Measurements from ENCODE around the gene DDRGK1.
"Not testable (repeated sequence)": the region's sequence is repeated elsewhere in the genome, so short reads cannot be mapped to it uniquely, and the experiment has no call there.

DDRGK1 gene

DNA sequence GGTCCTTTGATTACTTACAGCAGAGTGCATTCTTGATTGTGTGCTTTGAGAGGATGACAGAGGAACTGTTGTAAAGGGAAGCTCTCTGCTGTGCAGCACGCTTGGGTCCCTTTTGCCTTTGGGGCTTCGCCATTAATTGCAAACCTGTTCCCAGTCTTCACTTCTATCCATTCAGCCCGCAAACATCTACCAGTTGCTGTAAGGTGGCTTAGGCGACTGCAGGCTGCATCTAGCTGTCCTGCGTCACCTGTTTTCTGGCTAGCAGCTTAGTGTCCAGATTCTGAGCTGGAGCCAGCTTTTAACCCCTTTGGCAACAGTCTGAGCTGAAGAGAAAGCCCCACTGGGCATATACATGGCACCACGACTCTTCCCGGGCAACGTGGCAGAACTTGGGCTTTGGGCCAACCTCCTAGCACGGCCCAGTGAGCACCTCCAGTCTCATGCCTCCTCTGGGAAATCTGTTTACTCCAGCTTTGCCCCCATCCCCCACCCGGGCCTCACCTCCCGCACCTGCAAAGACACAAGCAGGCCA, 42.3 kb downstream of the DDRGK1 start:
- TF ChIP-seq, protein P1, sequence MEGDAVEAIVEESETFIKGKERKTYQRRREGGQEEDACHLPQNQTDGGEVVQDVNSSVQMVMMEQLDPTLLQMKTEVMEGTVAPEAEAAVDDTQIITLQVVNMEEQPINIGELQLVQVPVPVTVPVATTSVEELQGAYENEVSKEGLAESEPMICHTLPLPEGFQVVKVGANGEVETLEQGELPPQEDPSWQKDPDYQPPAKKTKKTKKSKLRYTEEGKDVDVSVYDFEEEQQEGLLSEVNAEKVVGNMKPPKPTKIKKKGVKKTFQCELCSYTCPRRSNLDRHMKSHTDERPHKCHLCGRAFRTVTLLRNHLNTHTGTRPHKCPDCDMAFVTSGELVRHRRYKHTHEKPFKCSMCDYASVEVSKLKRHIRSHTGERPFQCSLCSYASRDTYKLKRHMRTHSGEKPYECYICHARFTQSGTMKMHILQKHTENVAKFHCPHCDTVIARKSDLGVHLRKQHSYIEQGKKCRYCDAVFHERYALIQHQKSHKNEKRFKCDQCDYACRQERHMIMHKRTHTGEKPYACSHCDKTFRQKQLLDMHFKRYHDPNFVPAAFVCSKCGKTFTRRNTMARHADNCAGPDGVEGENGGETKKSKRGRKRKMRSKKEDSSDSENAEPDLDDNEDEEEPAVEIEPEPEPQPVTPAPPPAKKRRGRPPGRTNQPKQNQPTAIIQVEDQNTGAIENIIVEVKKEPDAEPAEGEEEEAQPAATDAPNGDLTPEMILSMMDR (conservative IDR thresholded peaks at IDR 0.05; ENCODE audit: low read depth, low read length), result no peak
- no peak overlapping the region for H3K4me3 ChIP-seq (ENCODE audit: low read depth, low read length)
- no peak for DNase-seq (ENCODE audit: low read depth)

DNA sequence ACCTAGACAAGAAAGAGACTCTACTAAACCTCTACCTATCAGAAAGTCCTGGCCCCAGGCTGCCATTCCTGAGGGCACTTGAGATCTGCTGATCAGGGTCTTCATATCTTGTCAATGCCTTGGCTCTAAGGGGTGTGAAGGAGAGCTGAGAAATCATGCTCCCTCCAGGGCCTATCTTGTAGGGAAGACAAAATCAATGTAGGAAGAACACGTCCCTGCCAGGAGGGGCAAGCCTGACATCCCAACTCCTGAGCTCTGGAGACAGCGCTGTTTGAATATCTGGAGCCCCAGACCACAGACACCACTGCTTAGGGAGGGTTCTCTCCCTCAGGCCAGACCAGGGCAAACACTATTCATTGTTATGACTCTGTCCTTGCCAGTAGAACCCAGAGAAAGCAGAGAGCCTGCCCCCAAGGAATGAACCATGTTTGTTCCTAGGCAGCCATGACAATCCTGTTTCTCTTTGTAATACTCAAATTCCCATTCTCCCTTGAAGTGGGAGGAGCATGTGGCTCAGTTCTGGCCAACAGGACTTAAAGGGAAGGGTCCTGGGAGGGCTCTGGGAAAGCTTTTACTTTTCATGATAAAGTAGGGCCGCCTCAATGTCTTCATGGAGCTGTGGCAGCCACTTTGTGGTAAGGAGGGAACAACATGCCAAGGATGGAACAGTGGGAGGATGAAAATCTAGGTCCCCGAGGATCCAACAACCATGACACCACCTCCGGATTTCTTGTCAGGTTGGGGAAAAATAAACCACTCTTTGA, 43.0 kb downstream of the DDRGK1 start:
- TF ChIP-seq, protein P1 (conservative IDR thresholded peaks at IDR 0.05; ENCODE audit: low read depth, low read length), result no peak
- DNase-seq (ENCODE audit: low read depth), result no peak
- H3K4me3 ChIP-seq (ENCODE audit: low read depth, low read length), result no peak overlapping the region

DNA sequence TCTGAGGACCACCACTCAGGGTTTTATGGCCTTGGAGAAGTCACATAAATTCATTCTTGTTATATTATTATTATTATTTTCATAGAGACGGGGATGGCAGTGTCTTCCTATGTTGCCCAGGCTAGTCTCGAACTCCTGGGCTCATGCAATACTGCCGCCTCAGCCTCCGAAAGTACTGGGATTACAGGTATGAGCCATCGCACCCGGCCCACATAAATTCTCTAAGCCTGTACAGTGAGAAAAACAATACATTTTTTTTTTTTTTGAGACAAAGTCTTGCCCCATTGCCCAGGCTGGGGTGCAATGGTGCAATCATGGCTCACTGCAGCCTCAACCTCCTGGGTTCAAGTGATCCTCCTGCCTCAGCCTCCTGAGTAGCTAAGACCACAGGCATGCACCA, 44.1 kb downstream of the DDRGK1 start:
- H3K4me3 ChIP-seq (ENCODE audit: low read depth, low read length), result no peak overlapping the region
- TF ChIP-seq, protein P1 (conservative IDR thresholded peaks at IDR 0.05; ENCODE audit: low read depth, low read length), result no peak

DNA sequence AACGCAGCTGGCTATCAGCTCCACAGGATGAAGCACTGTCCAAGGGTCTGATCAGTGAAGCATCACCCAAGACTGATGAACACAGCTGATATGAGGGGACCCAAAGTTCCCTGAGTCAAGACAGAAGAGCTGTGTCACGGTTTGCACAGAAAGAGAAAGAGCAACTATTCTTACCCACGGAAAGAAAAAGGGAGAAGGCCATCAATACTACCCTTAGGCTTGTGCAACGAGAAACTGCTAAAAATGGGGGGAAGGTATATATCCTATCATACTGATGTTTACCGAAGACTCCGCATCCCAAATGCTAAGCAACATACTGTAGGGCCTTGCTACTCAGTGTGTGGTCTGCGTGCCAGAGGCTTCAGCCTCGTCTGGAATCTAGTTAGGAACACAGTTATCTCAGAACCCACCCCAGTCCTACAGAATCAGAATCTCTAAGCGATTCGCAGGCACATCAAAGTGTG, 45.5 kb downstream of the DDRGK1 start:
- H3K4me3 ChIP-seq (ENCODE audit: low read depth, low read length), result peak overlapping the region; percentile 92
- DNase-seq (ENCODE audit: low read depth), result peak; percentile 58
- TF ChIP-seq, protein P1 (conservative IDR thresholded peaks at IDR 0.05; ENCODE audit: low read depth, low read length), result no peak

More for the DNA sequence above, 44.1 kb downstream of the DDRGK1 start:
- DNase-seq (ENCODE audit: low read depth), result no peak

DNA sequence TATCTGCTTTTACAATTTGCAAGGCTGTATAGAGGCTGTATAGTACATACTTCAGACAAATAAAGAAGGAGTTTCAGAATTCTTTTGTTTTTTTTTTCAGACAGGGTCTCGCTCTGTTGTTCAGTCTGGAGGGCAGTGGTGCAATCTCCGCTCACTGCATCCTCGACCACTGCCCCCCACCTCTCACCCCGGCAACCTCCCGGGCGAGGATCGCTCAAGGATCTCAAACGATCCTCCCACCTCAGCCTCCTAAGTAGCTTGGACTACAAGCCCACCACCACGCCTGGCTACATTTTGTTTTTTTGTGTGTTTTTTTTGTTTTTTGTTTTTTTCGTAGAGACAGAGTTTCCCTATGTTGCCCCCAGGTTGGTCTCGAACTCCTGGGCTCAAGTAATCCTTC, 46.7 kb downstream of the DDRGK1 start:
- no peak overlapping the region for H3K4me3 ChIP-seq (ENCODE audit: low read depth, low read length)
- DNase-seq (ENCODE audit: low read depth), result no peak
- TF ChIP-seq, protein P1 (conservative IDR thresholded peaks at IDR 0.05; ENCODE audit: low read depth, low read length), result no peak

DNA sequence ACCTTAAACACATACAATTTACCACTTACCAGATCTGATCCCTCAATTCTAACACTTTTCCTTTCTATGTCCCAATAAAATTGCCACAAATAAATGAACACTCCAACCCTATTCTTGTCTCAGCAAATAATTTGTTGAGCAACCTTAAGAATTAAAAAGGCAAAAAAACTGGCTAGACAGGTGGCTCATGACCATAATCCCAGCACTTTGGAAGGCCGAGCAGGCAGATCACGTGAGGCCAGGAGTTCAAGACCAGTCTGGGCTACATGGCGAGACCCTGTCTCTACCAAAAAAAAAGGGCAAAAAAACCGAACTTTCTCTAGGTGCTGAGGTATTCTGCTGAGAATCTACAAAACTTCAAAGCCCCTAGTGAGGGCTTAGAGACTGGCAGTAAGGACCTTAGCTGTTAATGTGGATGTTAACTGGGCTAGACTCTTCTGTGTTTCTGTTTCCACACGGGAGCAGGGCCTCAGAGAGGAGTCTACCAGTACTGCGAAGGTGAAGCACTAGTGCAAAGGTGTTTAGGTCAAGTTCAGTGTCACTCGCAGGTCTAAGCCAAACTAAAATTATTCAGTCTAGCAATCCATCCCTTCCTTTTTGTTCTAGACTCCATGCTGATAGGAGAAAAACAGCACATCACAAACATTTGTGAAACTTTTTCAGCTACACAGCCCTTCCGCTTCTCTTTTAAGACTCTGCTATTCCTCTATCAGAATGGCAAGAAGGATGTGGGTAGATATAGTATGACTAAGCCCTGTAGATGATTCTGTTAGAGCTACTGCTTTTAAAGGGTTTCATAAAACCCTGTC, 47.5 kb downstream of the DDRGK1 start:
- TF ChIP-seq, protein P1 (conservative IDR thresholded peaks at IDR 0.05; ENCODE audit: low read depth, low read length), result no peak
- DNase-seq (ENCODE audit: low read depth), result peak; percentile 8
- H3K4me3 ChIP-seq (ENCODE audit: low read depth, low read length), result no peak overlapping the region

DNA sequence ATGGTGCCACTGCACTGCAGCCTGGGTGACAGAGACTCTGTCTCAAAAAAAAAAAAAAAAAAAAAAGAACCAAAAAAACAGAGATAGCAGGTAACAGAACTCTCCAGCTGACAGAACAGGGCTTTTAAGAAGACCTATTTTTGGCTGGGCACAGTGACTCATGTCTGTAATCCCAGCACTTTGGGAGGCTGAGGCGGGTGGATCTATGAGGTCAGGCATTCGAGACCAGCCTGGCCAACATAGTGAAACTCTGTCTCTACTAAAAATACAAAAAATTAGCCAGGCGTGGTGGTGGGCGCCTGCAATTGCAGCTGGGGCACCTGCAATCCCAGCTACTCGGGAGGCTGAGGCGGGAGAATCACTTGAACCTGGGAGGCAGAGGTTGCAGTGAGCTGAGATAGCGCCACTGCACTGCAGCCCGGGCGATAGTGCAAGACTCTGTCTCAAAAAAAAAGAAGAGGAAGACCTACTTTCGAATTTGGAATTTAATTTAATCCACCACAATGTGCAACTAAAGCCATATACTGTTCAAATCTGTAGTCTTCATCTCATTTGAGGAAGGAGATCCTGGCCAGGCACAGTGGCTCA, 52.3 kb downstream of the DDRGK1 start:
- peak; percentile 9 for DNase-seq (ENCODE audit: low read depth)

More for the DNA sequence above, 52.3 kb downstream of the DDRGK1 start:
- H3K4me3 ChIP-seq (ENCODE audit: low read depth, low read length), result not testable (repeated sequence)
